IMR-90 (cell line): ENCODE measurements around the gene DDR1. TPM values are rescaled to one million over a fixed set of nuclear protein-coding genes. Genes with fewer than 3 reads are reported as not detected.

Source experiments
- ATAC-seq: fragments of 200-7000 bp; cut with Tn5 transposase; 2 replicates; pipeline ENCODE4 v1.9.1; 2020; ENCODE audit warnings: low read depth, mild to moderate bottlenecking, moderate library complexity
- BruUV-seq: library from RNA; stranded (reverse); fragments of 400-500 nt; replicated peaks from 2 replicates; lab custom pipeline; 2021; lab: Mats Ljungman, UMichigan
- CTCF ChIA-PET: fragments of 300-600 bp; formaldehyde crosslinking; extraction: SDS; loops from one replicate; lab custom pipeline; 2021; ENCODE audit warnings: antibody characterized with exemption; lab: Yijun Ruan, JAX
- POLR2A ChIA-PET: fragments of 300-600 bp; sonication (Branson Sonifier 250); formaldehyde crosslinking; loops from one replicate; lab custom pipeline; 2022; ENCODE audit warnings: antibody characterized with exemption; ENCODE audit not compliant: unreplicated experiment; lab: Charles Lee
- DNase-seq: peaks from one replicate; pipeline ENCODE4 v3.0.0; 2013
- H2AFZ ChIP-seq: replicated peaks from 2 replicates; pipeline ENCODE3; 2013; ENCODE audit warnings: low read length, mild to moderate bottlenecking; ENCODE audit not compliant: poor library complexity
- H2AK5ac ChIP-seq: 2 replicates; pipeline ENCODE4 v1.6.1; 2013; ENCODE audit warnings: low read depth, low read length, inconsistent platforms
- H2AK9ac ChIP-seq: replicated peaks from 2 replicates; pipeline ENCODE3; 2013; ENCODE audit warnings: mild to moderate bottlenecking, low read depth, low read length, moderate library complexity; ENCODE audit not compliant: poor library complexity
- H2BK120ac ChIP-seq: 2 replicates; pipeline ENCODE4 v1.6.1; 2013; ENCODE audit warnings: low read depth, low read length, inconsistent platforms
- H2BK15ac ChIP-seq: 3 replicates; pipeline ENCODE4 v1.6.1; 2013; ENCODE audit warnings: low read depth, low read length, inconsistent platforms
- H2BK20ac ChIP-seq: 2 replicates; pipeline ENCODE4 v1.6.1; 2013; ENCODE audit warnings: low read depth, mild to moderate bottlenecking, inconsistent platforms, low read length, moderate library complexity
- H2BK5ac ChIP-seq: 2 replicates; pipeline ENCODE4 v1.6.1; 2013; ENCODE audit warnings: mild to moderate bottlenecking, low read depth, low read length, inconsistent platforms; ENCODE audit not compliant: poor library complexity, severe bottlenecking
- H3K14ac ChIP-seq: replicated peaks from 2 replicates; pipeline ENCODE4 v1.6.1; 2013; ENCODE audit warnings: low read depth, low read length, inconsistent platforms
- H3K18ac ChIP-seq: 2 replicates; pipeline ENCODE4 v1.6.1; 2013; ENCODE audit warnings: low read depth, low read length, control low read depth
- H3K23ac ChIP-seq: 2 replicates; pipeline ENCODE4 v1.6.1; 2013; ENCODE audit warnings: low read depth, low read length, inconsistent platforms
- H3K27ac ChIP-seq: 2 replicates; pipeline ENCODE4 v1.5.1; 2013; ENCODE audit warnings: mild to moderate bottlenecking, control low read depth, low read length; ENCODE audit not compliant: insufficient read depth
- H3K27me3 ChIP-seq: 2 replicates; pipeline ENCODE4 v1.6.1; 2013; ENCODE audit warnings: low read length; ENCODE audit not compliant: control insufficient read depth, insufficient read depth
- H3K36me3 ChIP-seq: 2 replicates; pipeline ENCODE4 v1.6.1; 2013; ENCODE audit warnings: low read length, mixed read lengths; ENCODE audit not compliant: control insufficient read depth, insufficient read depth
- H3K4ac ChIP-seq: 2 replicates; pipeline ENCODE4 v1.6.1; 2013; ENCODE audit warnings: low read depth, low read length, inconsistent platforms
- H3K4me1 ChIP-seq: 2 replicates; pipeline ENCODE4 v1.6.1; 2013; ENCODE audit warnings: low read length, mixed read lengths; ENCODE audit not compliant: control insufficient read depth, insufficient read depth
- H3K4me2 ChIP-seq: 2 replicates; pipeline ENCODE4 v1.6.1; 2013; ENCODE audit warnings: low read depth, mild to moderate bottlenecking, control low read depth, low read length, moderate library complexity
- H3K4me3 ChIP-seq: 2 replicates; pipeline ENCODE4 v1.5.1; 2013; ENCODE audit warnings: low read depth, mild to moderate bottlenecking, control low read depth, low read length, moderate library complexity; ENCODE audit not compliant: insufficient read depth
- H3K56ac ChIP-seq: 2 replicates; pipeline ENCODE4 v1.6.1; 2013; ENCODE audit warnings: low read length, inconsistent platforms; ENCODE audit not compliant: insufficient read depth; ENCODE audit errors: extremely low read depth
- H3K79me1 ChIP-seq, 2 experiments: 2 replicates each; pipeline ENCODE4 v1.6.1; 2013; ENCODE audit warnings: low read length in 2 of 2, inconsistent platforms in 1 of 2, low read depth in 1 of 2
- H3K9ac ChIP-seq: 2 replicates; pipeline ENCODE4 v1.6.1; 2013; ENCODE audit warnings: low read depth, low read length, control low read depth
- H3K9me1 ChIP-seq: 2 replicates; pipeline ENCODE4 v1.6.1; 2013; ENCODE audit warnings: low read length, inconsistent platforms; ENCODE audit not compliant: insufficient read depth
- H3K9me3 ChIP-seq: 2 replicates; pipeline ENCODE4 v1.6.1; 2013; ENCODE audit warnings: low read length; ENCODE audit not compliant: control insufficient read depth, insufficient read depth
- H4K20me1 ChIP-seq: 2 replicates; pipeline ENCODE4 v1.6.1; 2013; ENCODE audit warnings: low read length, inconsistent platforms; ENCODE audit not compliant: insufficient read depth
- H4K5ac ChIP-seq: 2 replicates; pipeline ENCODE4 v1.6.1; 2013; ENCODE audit warnings: mild to moderate bottlenecking, low read depth, low read length, control low read depth
- H4K8ac ChIP-seq, 2 experiments: 2 replicates each; pipeline ENCODE4 v1.6.1; 2013; ENCODE audit warnings: low read depth in 2 of 2, low read length in 2 of 2, control low read depth in 1 of 2, inconsistent platforms in 1 of 2
- H4K91ac ChIP-seq: 2 replicates; pipeline ENCODE4 v1.6.1; 2013; ENCODE audit warnings: low read depth, low read length, inconsistent platforms; ENCODE audit not compliant: insufficient read depth
- BHLHE40 ChIP-seq: fragments of 150-350 bp; IDR thresholded peaks from 2 replicates; pipeline ENCODE4 v1.6.1; 2016; ENCODE audit warnings: mild to moderate bottlenecking, low read depth, low read length
- CEBPB ChIP-seq: IDR thresholded peaks from 2 replicates; pipeline ENCODE4 v1.6.1; 2012; ENCODE audit warnings: low read depth, low read length, improper control_type of control experiment
- CHD1 ChIP-seq: IDR thresholded peaks from 2 replicates; pipeline ENCODE4 v1.6.1; 2012; ENCODE audit warnings: low read depth, low read length, improper control_type of control experiment
- CTCF ChIP-seq: conservative IDR thresholded peaks from 2 replicates; pipeline ENCODE4 v1.5.1; 2012; ENCODE audit warnings: mild to moderate bottlenecking, low read depth, low read length, improper control_type of control experiment
- ELK1 ChIP-seq: fragments of 150-350 bp; IDR thresholded peaks from 2 replicates; pipeline ENCODE4 v1.6.1; 2016; ENCODE audit warnings: low read depth, mild to moderate bottlenecking, low read length, moderate library complexity, borderline replicate concordance
- FOS ChIP-seq: fragments of 150-350 bp; IDR thresholded peaks from 2 replicates; pipeline ENCODE4 v1.6.1; 2016; ENCODE audit warnings: low read depth, low read length
- MAZ ChIP-seq: IDR thresholded peaks from 2 replicates; pipeline ENCODE4 v1.6.1; 2012; ENCODE audit warnings: low read depth, mild to moderate bottlenecking, low read length, improper control_type of control experiment, moderate library complexity, borderline replicate concordance
- MXI1 ChIP-seq: IDR thresholded peaks from 2 replicates; pipeline ENCODE4 v1.6.1; 2012; ENCODE audit warnings: low read depth, mild to moderate bottlenecking, low read length, moderate library complexity, borderline replicate concordance
- NFE2L2 ChIP-seq: fragments of 150-350 bp; IDR thresholded peaks from 2 replicates; pipeline ENCODE4 v1.6.1; 2016; ENCODE audit warnings: low read depth, mild to moderate bottlenecking, low read length
- POLR2A ChIP-seq: IDR thresholded peaks from 2 replicates; pipeline ENCODE4 v1.6.1; 2012; ENCODE audit warnings: mild to moderate bottlenecking, low read depth, low read length
- RAD21 ChIP-seq: IDR thresholded peaks from 2 replicates; pipeline ENCODE4 v1.6.1; 2012; ENCODE audit warnings: low read length, improper control_type of control experiment
- RCOR1 ChIP-seq: IDR thresholded peaks from 2 replicates; pipeline ENCODE4 v1.6.1; 2012; ENCODE audit warnings: mild to moderate bottlenecking, low read length, improper control_type of control experiment; ENCODE audit not compliant: insufficient replicate concordance
- RFX5 ChIP-seq: IDR thresholded peaks from 2 replicates; pipeline ENCODE4 v1.8.0; 2012; ENCODE audit warnings: low read depth, mild to moderate bottlenecking, low read length, moderate library complexity
- SMC3 ChIP-seq: fragments of 150-350 bp; IDR thresholded peaks from 2 replicates; pipeline ENCODE4 v1.6.1; 2016; ENCODE audit warnings: low read depth, mild to moderate bottlenecking, antibody characterized with exemption, low read length, moderate library complexity
- USF2 ChIP-seq: fragments of 150-350 bp; IDR thresholded peaks from 2 replicates; pipeline ENCODE4 v1.6.1; 2017; ENCODE audit warnings: mild to moderate bottlenecking, antibody characterized with exemption, low read length, low read depth
- WGBS, 2 experiments: methylation state at CpG; one replicate each; pipeline versions ENCODE4 v1.1.5 to v1.1.7; 2013; ENCODE audit warnings: missing lambda C conversion rate in 2 of 2; ENCODE audit not compliant: insufficient read length in 1 of 2; ENCODE audit errors: extremely low coverage in 2 of 2; 5-methylcytosine and 5-hydroxymethylcytosine counted together
- dilution Hi-C: fragments of 300-500 bp; cut with HindIII; formaldehyde crosslinking; loops from one replicate; pipeline ENCODE4 v1.14.3; 2018; ENCODE audit warnings: low sequenced_read_pairs; ENCODE audit not compliant: unreplicated experiment
- in situ Hi-C: fragments of 300-500 bp; cut with MboI; formaldehyde crosslinking; loops from 3 replicates; pipeline ENCODE4 v1.14.3; 2019; ENCODE audit warnings: low sequenced_read_pairs, inconsistent platforms, mixed read lengths
- intact Hi-C: fragments of 100-400 bp; cut with micrococcal nuclease; formaldehyde crosslinking; loops from 2 replicates; pipeline ENCODE4 v1.10.0; 2022
- polyA plus RNA-seq, 3 experiments: library from polyadenylated mRNA; depleted of rRNA; stranded (reverse); fragments of >200 nt; gene quantifications; 2 replicates each; pipeline ENCODE4 v1.2.3, GENCODE V29; 2012; ENCODE audit warnings: low replicate concordance in 1 of 3
- total RNA-seq: library from RNA; depleted of rRNA; stranded (reverse); fragments of >200 nt; gene quantifications from 2 replicates; pipeline ENCODE4 v1.2.3, GENCODE V29; 2012

Gene DDR1
- total and polyA plus RNA-seq, 2 of the 4 experiments (the other 2 are of a cell fraction): 5.6 to 19.6 TPM

- Histone ChIP-seq H3K9me3 (no peaks in the 10 kb centered on the region), H2BK15ac (no peak overlapping the region), H4K91ac (no peak overlapping the region), H3K23ac (no peak overlapping the region), H4K8ac (no peak overlapping the region), H3K27me3 (peaks cover 53% of the 10 kb centered on the region), H4K5ac (no peak overlapping the region), H3K4me3 (no peak overlapping the region), H3K36me3 (no peaks in the 10 kb centered on the region), H3K9ac (no peak overlapping the region), H2BK120ac (no peak overlapping the region), H2BK5ac (no peak overlapping the region), H2AFZ (no peak overlapping the region), H3K18ac (no peak overlapping the region), H3K9me1 (peaks cover 10% of the 10 kb centered on the region), H3K79me1 (no peaks in the 10 kb centered on the region), H3K4ac (no peak overlapping the region), H4K20me1 (no peaks in the 10 kb centered on the region), H2AK5ac (no peak overlapping the region), H2AK9ac (no peak overlapping the region), H3K14ac (no peak overlapping the region), H3K4me1 (peaks cover 1% of the 10 kb centered on the region; the same call in 1 of the 2 replicates), H2BK20ac (no peak overlapping the region), H3K4me2 (no peak overlapping the region), H3K27ac (no peak overlapping the region), H3K56ac (no peak overlapping the region)
- TF ChIP-seq MXI1 (no peak), RCOR1 (no peak), CTCF (no peak), RAD21 (no peak), CEBPB (no peak), BHLHE40 (no peak), ELK1 (no peak), SMC3 (no peak), POLR2A (no peak), FOS (no peak), CHD1 (no peak), NFE2L2 (no peak), MAZ (no peak), USF2 (no peak), RFX5 (no peak)
- CTCF ChIA-PET: interaction anchor here (1.1 kb wide), 1 partner anchor 141 kb away, joined by 3 read pairs; no protein-coding TSS in a partner anchor
- DNase-seq (no peak), ATAC-seq (no peak)
- dilution Hi-C loops (no loop called here), intact Hi-C loops (no loop called here), in situ Hi-C loops (no loop called here)
- no TSS peak for BruUV-seq
- POLR2A ChIA-PET: no interaction called here
- WGBS, 2 experiments: no CpG with 5 or more reads among the region's 4 CpGs
These were observed 54.4 kb downstream of the DDR1 start for GRCh38 chr6:30938730-30939129.
